Measurements from ENCODE around the gene CHKA. TPM values are rescaled to one million over a fixed set of nuclear protein-coding genes. Genes with fewer than 3 reads are reported as not detected.

The CHKA gene
- total and polyA plus RNA-seq, 4 donors = 17.6 to 73.4 (median 49.0) TPM

DNA sequence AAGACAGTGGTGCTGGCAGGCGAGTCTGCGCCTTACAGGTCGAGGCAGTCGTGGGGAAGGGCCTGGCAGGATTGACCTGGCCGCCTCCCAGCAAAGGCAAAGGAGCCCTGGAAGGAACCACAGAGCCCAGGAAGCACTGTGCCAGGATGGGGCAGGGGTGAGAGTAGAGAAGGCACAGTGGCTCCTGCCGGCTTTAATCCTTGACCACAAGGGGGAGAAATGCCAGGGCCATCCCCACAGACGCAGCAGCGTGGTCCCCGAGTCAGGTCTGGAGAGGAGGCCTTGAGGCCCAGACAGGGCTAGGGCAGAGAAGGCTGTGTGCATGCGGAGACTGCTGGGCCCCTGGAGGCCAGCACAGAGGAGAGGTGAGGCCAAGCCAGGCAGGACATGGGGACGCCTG is 100.6 kb downstream of the CHKA start:
- TF ChIP-seq, protein P1, sequence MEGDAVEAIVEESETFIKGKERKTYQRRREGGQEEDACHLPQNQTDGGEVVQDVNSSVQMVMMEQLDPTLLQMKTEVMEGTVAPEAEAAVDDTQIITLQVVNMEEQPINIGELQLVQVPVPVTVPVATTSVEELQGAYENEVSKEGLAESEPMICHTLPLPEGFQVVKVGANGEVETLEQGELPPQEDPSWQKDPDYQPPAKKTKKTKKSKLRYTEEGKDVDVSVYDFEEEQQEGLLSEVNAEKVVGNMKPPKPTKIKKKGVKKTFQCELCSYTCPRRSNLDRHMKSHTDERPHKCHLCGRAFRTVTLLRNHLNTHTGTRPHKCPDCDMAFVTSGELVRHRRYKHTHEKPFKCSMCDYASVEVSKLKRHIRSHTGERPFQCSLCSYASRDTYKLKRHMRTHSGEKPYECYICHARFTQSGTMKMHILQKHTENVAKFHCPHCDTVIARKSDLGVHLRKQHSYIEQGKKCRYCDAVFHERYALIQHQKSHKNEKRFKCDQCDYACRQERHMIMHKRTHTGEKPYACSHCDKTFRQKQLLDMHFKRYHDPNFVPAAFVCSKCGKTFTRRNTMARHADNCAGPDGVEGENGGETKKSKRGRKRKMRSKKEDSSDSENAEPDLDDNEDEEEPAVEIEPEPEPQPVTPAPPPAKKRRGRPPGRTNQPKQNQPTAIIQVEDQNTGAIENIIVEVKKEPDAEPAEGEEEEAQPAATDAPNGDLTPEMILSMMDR (IDR thresholded peaks at IDR 0.05; ENCODE audit: control extremely low read depth, extremely low read depth) = no peak
- DNase-seq (peak in 1 of 3 donors; percentile 40), ATAC-seq (ENCODE audit: insufficient read depth, low FRiP score) (no peak)
- no peaks in the 10 kb centered on the region for H3K27me3 ChIP-seq (ENCODE audit: control insufficient read depth in 3 of 3, insufficient read depth in 3 of 3, low read length in 2 of 3)
- H3K9me3 ChIP-seq (ENCODE audit: control insufficient read depth in 4 of 4, insufficient read depth in 3 of 4, low read length in 3 of 4) = peaks cover 0 to 7% (median under 1%) of the 10 kb centered on the region in 4 donors
- no peak overlapping the region for H3K4me3 ChIP-seq
- peaks cover 0 to 8% (median 5%) of the 10 kb centered on the region in 5 donors for H3K4me1 ChIP-seq (ENCODE audit: control insufficient read depth in 5 of 5, insufficient read depth in 5 of 5, low read length in 5 of 5)
- H3K9ac ChIP-seq (ENCODE audit: insufficient read depth in 1 of 2, low read length in 2 of 2) = no peak overlapping the region
- H3K36me3 ChIP-seq (ENCODE audit: control insufficient read depth in 4 of 4, insufficient read depth in 4 of 4, low read length in 4 of 4) = peaks cover 0 to 13% (median 7%) of the 10 kb centered on the region in 4 donors
- H3K27ac ChIP-seq (ENCODE audit: low read depth in 1 of 2, low read length in 1 of 2) = peak overlapping the region in 1 of 2 donors; percentile 37
- WGBS, 2 donors = 50 to 63% methylated on average over 11 of the region's 11 CpGs

DNA sequence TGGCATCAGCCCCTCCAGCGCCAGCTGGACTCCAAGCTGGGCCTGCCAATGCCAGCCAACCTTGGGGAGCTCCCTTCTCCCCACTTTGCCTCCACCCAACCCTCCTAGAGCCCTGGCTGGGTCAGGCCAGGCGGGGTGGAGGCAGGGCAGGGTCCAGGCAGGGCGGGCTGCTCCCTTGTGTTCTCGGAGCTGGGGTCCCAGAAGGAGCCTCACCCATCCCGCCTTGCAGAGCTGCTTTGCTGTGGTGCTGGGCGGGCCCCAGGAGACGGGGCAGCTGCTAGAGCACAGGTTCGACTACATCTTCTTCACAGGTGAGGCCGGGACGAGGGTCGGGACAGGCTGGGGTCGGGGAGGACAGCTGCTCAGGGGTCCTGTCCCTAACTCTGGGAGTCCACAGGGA is 101.7 kb downstream of the CHKA start:
- no peaks in the 10 kb centered on the region for H3K27me3 ChIP-seq (ENCODE audit: control insufficient read depth in 3 of 3, insufficient read depth in 3 of 3, low read length in 2 of 3)
- H3K36me3 ChIP-seq (ENCODE audit: control insufficient read depth in 4 of 4, insufficient read depth in 4 of 4, low read length in 4 of 4) = peaks cover 0 to 12% (median 0%) of the 10 kb centered on the region in 4 donors
- H3K4me3 ChIP-seq = no peak overlapping the region
- no peak overlapping the region for H3K9ac ChIP-seq (ENCODE audit: insufficient read depth in 1 of 2, low read length in 2 of 2)
- H3K9me3 ChIP-seq (ENCODE audit: control insufficient read depth in 4 of 4, insufficient read depth in 3 of 4, low read length in 3 of 4) = no peaks in the 10 kb centered on the region
- peak overlapping the region in 1 of 2 donors; percentile 5 for H3K27ac ChIP-seq (ENCODE audit: low read depth in 1 of 2, low read length in 1 of 2)
- WGBS, 2 donors = 88 to 99% methylated on average over 12 of the region's 12 CpGs
- DNase-seq (no peak), ATAC-seq (ENCODE audit: insufficient read depth, low FRiP score) (no peak)
- TF ChIP-seq, protein P1 (IDR thresholded peaks at IDR 0.05; ENCODE audit: control extremely low read depth, extremely low read depth) = no peak
- peaks cover 0 to 10% (median 7%) of the 10 kb centered on the region in 5 donors for H3K4me1 ChIP-seq (ENCODE audit: control insufficient read depth in 5 of 5, insufficient read depth in 5 of 5, low read length in 5 of 5)

DNA sequence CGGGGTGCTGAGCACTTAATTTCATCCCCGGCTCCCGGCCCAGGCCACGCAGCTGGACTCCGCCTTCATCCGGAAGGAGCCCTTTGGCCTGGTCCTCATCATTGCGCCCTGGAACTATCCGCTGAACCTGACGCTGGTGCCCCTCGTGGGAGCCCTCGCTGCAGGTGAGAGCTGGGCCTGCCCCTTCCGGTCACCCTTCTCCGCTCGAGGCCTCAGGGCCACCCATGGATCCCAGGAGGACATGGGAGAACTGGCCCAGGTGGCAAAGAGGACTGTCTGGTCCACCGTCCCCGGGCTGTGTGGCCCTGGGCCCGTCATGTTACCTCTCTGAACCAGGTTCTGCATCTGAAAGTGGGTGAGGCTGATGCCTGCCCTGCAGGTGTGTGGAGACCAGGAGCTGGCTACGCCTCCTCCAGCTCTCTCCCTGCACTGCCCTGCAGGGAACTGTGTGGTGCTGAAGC is 102.4 kb downstream of the CHKA start:
- 91 to 93% methylated on average over 18 of the region's 18 CpGs for WGBS, 2 donors
- no peak for DNase-seq
- Histone ChIP-seq H3K4me1 (ENCODE audit: control insufficient read depth in 5 of 5, insufficient read depth in 5 of 5, low read length in 5 of 5) (peaks cover 0 to 17% (median 11%) of the 10 kb centered on the region in 5 donors), H3K27me3 (ENCODE audit: control insufficient read depth in 3 of 3, insufficient read depth in 3 of 3, low read length in 2 of 3) (no peaks in the 10 kb centered on the region), H3K9me3 (ENCODE audit: control insufficient read depth in 4 of 4, insufficient read depth in 3 of 4, low read length in 3 of 4) (no peaks in the 10 kb centered on the region), H3K9ac (ENCODE audit: insufficient read depth in 1 of 2, low read length in 2 of 2) (no peak overlapping the region), H3K27ac (ENCODE audit: low read depth in 1 of 2, low read length in 1 of 2) (no peak overlapping the region), H3K4me3 (no peak overlapping the region), H3K36me3 (ENCODE audit: control insufficient read depth in 4 of 4, insufficient read depth in 4 of 4, low read length in 4 of 4) (peaks cover 0 to 11% (median 0%) of the 10 kb centered on the region in 4 donors)
- no peak for ATAC-seq (ENCODE audit: insufficient read depth, low FRiP score)
- TF ChIP-seq, protein P1 (IDR thresholded peaks at IDR 0.05; ENCODE audit: control extremely low read depth, extremely low read depth) = no peak
